ENCODE results near the gene PCAT6. TPM values are rescaled to one million over a fixed set of nuclear protein-coding genes. Genes with fewer than 3 reads are reported as not detected.

Gene PCAT6
- total RNA-seq: 0.48 TPM in 1 of 2 replicates, not detected in the other

DNA sequence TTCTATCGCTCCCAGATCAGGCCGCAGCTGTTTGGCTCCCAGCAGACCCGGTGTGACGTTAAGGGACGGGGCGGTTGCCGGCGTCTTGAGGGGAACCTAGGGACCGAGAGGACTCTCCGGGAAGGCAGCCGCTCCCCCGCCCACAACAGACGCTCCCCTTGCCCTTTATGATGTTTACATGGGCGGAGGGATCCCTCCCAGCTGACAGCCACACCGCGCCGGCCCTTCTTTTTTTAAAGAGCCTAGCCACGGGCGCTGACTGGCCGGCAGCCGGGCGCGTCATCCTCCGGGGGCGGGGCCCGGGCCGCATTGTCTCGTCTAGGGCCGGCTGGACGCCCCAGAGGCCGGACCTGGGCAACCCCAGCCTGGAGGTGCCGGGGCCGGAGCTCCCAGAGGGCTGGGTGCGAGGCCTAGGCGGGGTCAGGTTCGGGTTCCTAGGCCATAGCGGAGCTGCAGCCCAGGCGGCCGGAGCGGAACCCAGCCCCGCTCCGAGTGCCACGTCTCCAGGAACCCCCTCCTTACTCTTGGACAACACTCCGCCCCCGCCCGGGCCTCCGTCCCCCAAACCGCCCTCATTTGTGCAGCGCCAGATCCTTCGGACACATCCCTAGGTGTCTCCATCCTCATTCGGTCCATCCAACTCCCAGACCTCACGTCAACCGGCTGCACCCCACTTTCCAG, at the start of gene PCAT6:
Gene PCAT6 (plus strand): TSS at position 340 of the 681 bp plus-strand sequence.

DNA sequence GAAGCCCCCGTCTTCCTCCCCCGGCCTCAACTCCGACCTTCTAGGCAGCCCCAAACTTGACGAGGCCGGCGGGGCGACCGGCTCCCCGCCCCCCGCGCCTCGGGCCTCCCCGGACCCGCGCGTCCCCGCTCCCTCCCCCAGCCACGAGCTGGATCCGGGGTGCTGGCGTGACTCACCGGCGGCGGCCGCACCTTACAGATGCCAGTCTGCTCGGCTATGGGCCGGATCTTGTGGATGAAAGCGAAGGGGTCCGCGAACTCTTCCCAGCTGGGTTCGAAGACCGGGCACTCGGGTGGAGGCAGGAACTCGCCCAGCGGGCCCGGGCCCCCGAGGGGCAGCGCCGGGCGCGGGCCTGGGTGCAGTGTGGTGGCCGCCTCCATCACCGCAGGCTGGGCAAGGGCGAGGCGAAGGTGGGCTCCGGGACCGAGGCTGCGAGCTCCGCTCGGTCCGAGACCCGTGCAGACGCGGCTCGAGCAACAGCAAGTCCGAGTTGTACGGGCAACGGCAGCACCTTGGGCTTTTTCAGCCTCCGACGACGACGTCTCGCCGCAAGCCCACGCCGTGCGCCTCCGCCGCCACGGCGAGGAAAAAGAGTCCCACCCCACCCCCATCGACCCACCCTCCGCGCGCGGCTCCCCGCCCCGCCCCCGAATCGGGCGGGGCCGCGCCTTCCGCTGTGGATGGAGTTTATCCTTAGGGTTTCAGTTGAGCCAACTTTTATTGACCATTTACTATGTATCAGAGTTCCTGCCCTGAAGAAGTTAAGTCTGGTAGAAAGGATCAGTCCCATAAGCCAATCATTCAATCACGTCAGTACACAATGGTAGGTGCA, 2.6 kb upstream of the PCAT6 start, which contains the start of gene KDM5B:
Gene KDM5B (minus strand): TSS at position 496 of the 832 bp plus-strand sequence. CDS start 116 bp downstream, at position 380.

Small RNA genes lying within 50 kb of the gene (small RNA-seq; reads per million reads assigned to genes)
- not detected for gene AC098934.3

Other genes with a start within 250 kb of the PCAT6 start
- not detected in 2 replicates for gene SYT2, start 100.5 kb upstream of the PCAT6 start, total RNA-seq
- gene KDM5B, start 2.5 kb upstream of the PCAT6 start, total RNA-seq: 89.8 and 91.1 TPM in 2 replicates
- gene RABIF, start 78.2 kb downstream of the PCAT6 start, total RNA-seq: 9.5 and 13.5 TPM in 2 replicates
- gene KLHL12, start 116.3 kb downstream of the PCAT6 start, total RNA-seq: 23.8 and 24.5 TPM in 2 replicates
- gene ADIPOR1, start 147.4 kb downstream of the PCAT6 start, total RNA-seq: 139 and 140 TPM in 2 replicates
- gene CYB5R1, start 156.3 kb downstream of the PCAT6 start, total RNA-seq: 25.4 and 36.9 TPM in 2 replicates
- 113 and 126 TPM in 2 replicates for gene TMEM183A, start 196.4 kb downstream of the PCAT6 start, total RNA-seq
- gene PPFIA4, start 215.5 kb downstream of the PCAT6 start, total RNA-seq: under 0.01 and 0.65 TPM in 2 replicates